Measurements from ENCODE around the gene EIF3M.

Gene EIF3M

GRCh38 chr11:32615422-32615821 is 31.8 kb downstream of the EIF3M start:
- Mint-ChIP-seq H3K27ac (no peak overlapping the region), H3K27me3 (peaks cover 7% of the 10 kb centered on the region), H3K4me3 (no peak overlapping the region), H3K9me3 (no peaks in the 10 kb centered on the region), H3K4me1 (ENCODE audit: low read depth) (no peaks in the 10 kb centered on the region), H3K36me3 (ENCODE audit: low read depth) (no peaks in the 10 kb centered on the region)
- DNase-seq, result no peak

DNA sequence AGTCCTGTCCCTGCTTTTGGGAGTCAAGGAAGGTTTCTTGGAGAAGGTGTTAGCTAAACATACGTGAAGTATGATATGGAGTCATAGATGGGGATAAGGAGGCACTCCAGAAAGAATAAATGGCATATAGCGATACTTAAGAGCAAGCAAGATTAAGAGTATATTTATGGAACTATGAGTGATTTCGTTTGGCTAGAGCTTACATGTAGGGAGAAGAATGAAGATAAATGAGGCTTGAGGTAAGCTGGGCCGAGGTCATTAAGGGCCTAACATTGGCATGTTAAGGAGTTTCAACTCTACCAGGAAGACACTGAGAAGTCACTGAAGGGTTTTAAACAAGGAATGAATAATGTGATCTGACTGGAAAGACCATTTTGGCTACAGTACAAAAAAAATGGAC is 33.3 kb downstream of the EIF3M start:
- H3K27ac Mint-ChIP-seq, result no peak overlapping the region
- H3K36me3 Mint-ChIP-seq (ENCODE audit: low read depth), result no peaks in the 10 kb centered on the region
- peaks cover 19% of the 10 kb centered on the region for H3K27me3 Mint-ChIP-seq
- no peak for DNase-seq
- no peaks in the 10 kb centered on the region for H3K4me1 Mint-ChIP-seq (ENCODE audit: low read depth)
- no peak overlapping the region for H3K4me3 Mint-ChIP-seq
- H3K9me3 Mint-ChIP-seq, result no peaks in the 10 kb centered on the region

DNA sequence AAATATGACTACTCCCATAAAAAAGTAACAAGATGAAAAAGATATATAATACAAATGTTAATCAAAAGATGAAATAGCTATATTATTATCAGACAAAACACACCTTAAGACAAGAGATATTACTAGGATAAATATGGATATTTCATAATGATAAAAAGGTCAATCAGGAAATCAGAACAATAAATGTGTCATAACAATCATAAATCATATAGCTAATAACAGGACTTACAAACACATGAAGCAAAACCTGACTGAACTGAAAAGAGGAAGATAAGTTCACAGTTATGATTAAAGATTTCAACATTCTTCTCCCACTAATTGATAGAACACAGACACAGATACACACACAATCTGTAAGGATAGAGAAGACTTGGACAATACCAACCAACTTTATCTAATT is 47.2 kb downstream of the EIF3M start:
- Mint-ChIP-seq H3K27ac (no peak overlapping the region), H3K36me3 (ENCODE audit: low read depth) (no peaks in the 10 kb centered on the region), H3K4me3 (no peak overlapping the region), H3K9me3 (no peaks in the 10 kb centered on the region), H3K4me1 (ENCODE audit: low read depth) (no peaks in the 10 kb centered on the region), H3K27me3 (peaks cover 33% of the 10 kb centered on the region)
- DNase-seq, result no peak

DNA sequence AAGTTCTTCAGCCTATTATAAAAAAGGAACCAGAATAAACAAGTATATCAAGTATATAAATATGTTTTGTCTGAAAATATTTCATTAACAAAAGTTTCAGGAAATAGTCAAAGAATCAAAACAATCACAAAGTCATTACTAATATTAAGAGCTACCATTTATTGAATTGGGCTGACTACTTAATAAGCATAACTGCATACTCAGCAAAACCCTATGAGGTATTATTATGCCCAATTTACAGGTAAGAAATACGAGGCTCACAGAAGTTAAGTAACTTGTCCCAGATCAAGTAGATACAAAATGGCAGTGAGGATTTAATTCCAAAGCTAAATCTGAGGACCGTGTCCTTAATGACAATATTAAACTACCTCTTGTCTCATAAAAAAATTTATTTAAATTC is 52.2 kb downstream of the EIF3M start:
- peaks cover 26% of the 10 kb centered on the region for H3K27me3 Mint-ChIP-seq
- H3K4me1 Mint-ChIP-seq (ENCODE audit: low read depth), result no peaks in the 10 kb centered on the region
- H3K9me3 Mint-ChIP-seq, result no peaks in the 10 kb centered on the region
- no peak overlapping the region for H3K27ac Mint-ChIP-seq
- H3K4me3 Mint-ChIP-seq, result no peak overlapping the region
- no peaks in the 10 kb centered on the region for H3K36me3 Mint-ChIP-seq (ENCODE audit: low read depth)
- DNase-seq, result no peak

- Mint-ChIP-seq H3K4me1 (ENCODE audit: low read depth) (no peaks in the 10 kb centered on the region), H3K27ac (no peak overlapping the region), H3K36me3 (ENCODE audit: low read depth) (no peaks in the 10 kb centered on the region), H3K27me3 (peaks cover 21% of the 10 kb centered on the region), H3K9me3 (no peaks in the 10 kb centered on the region), H3K4me3 (no peak overlapping the region)
- DNase-seq, result no peak
These were observed 57.7 kb downstream of the EIF3M start for GRCh38 chr11:32641361-32641760.

- H3K4me3 Mint-ChIP-seq, result no peak overlapping the region
- H3K36me3 Mint-ChIP-seq (ENCODE audit: low read depth), result no peaks in the 10 kb centered on the region
- peaks cover 11% of the 10 kb centered on the region for H3K27me3 Mint-ChIP-seq
- no peaks in the 10 kb centered on the region for H3K9me3 Mint-ChIP-seq
- no peak overlapping the region for H3K27ac Mint-ChIP-seq
- H3K4me1 Mint-ChIP-seq (ENCODE audit: low read depth), result no peaks in the 10 kb centered on the region
- DNase-seq, result no peak
These were observed 59.9 kb downstream of the EIF3M start for GRCh38 chr11:32643526-32643925.

Measured in activated T-cell treated with anti-CD3 and anti-CD28 coated beads, Interleukin-2, amount 50 U/mL, for 24 hours (primary cell).